Upper lobe of right lung (tissue), 1 donor: ENCODE data around the gene OMA1. TPM values are rescaled to one million over a fixed set of nuclear protein-coding genes. Genes with fewer than 3 reads are reported as not detected.

ENCODE experiments used
- ATAC-seq: fragments of 200-7000 bp; cut with Tn5 transposase; one replicate; pipeline ENCODE4 v1.9.1; 2020; ENCODE audit warnings: mild to moderate bottlenecking, moderate library complexity
- DNase-seq: peaks from one replicate; pipeline ENCODE4 v3.0.0-alpha.2; 2020
- H3K27ac ChIP-seq: fragments of 200-600 bp; one replicate; pipeline ENCODE4 v1.8.0; 2022
- H3K27me3 ChIP-seq: fragments of 200-600 bp; one replicate; pipeline ENCODE4 v1.8.0; 2022; ENCODE audit warnings: mild to moderate bottlenecking
- H3K36me3 ChIP-seq: fragments of 200-600 bp; one replicate; pipeline ENCODE4 v1.8.0; 2022
- H3K4me1 ChIP-seq: fragments of 200-600 bp; one replicate; pipeline ENCODE4 v1.8.0; 2022
- H3K4me3 ChIP-seq: fragments of 200-600 bp; one replicate; pipeline ENCODE4 v1.8.0; 2022; ENCODE audit warnings: mild to moderate bottlenecking
- H3K9me3 ChIP-seq: fragments of 200-600 bp; one replicate; pipeline ENCODE4 v1.8.0; 2022
- CTCF ChIP-seq: fragments of 200-600 bp; IDR thresholded peaks from one replicate; pipeline ENCODE4 v1.8.0; 2022; ENCODE audit warnings: antibody characterized with exemption
- intact Hi-C: fragments of 100-400 bp; cut with DNase I; formaldehyde crosslinking; loops from one replicate; pipeline ENCODE4 v1.11.0; 2022
- total RNA-seq: library from RNA; stranded (reverse); fragmentation: NEBNext Ultra II Directional; extraction: Animal tissue kit (Norgen Biotek cat#: 25700); gene quantifications from one replicate; pipeline ENCODE4 v1.2.1, GENCODE V29; 2021
- donor health status: DM: no; HTN: yes; CAD: no; lungs with severe emphysema.

OMA1 gene
- total RNA-seq, 1 donor from 2014 or later: 31.3 TPM

DNA sequence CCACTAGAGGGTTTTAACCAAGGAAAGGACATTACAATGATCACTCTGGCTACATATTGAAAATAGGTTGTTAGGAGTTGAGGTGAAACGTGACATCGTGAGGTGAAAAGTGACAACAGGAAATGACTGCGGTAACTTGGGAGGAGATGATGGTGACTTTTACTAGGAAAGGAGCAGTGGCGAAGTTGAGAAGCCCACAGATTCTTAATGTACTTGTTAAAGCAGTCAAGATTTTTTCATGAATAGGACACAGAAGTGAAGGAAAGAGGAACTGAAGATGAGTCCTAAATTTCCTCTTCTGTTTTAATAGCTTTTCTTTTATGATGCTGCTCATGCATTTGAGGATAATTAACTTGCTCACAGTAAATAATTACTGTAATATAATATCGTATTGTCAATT is 59.5 kb downstream of the OMA1 start:
- H3K4me3 ChIP-seq: no peak overlapping the region
- no peak for ATAC-seq
- H3K27ac ChIP-seq: no peak overlapping the region
- DNase-seq: no peak
- no peaks in the 10 kb centered on the region for H3K9me3 ChIP-seq
- H3K36me3 ChIP-seq: no peaks in the 10 kb centered on the region
- no peaks in the 10 kb centered on the region for H3K4me1 ChIP-seq
- no peaks in the 10 kb centered on the region for H3K27me3 ChIP-seq
- intact Hi-C loops: no loop called here
- TF ChIP-seq CTCF: no peak

- Histone ChIP-seq H3K4me1 (no peaks in the 10 kb centered on the region), H3K9me3 (no peaks in the 10 kb centered on the region), H3K27ac (no peak overlapping the region), H3K36me3 (peaks cover 8% of the 10 kb centered on the region), H3K4me3 (no peak overlapping the region), H3K27me3 (no peaks in the 10 kb centered on the region)
- no peak for ATAC-seq
- no peak for DNase-seq
- intact Hi-C loops: no loop called here
- TF ChIP-seq CTCF: no peak
These were observed 64.6 kb downstream of the OMA1 start for GRCh38 chr1:58481962-58482361.

DNA sequence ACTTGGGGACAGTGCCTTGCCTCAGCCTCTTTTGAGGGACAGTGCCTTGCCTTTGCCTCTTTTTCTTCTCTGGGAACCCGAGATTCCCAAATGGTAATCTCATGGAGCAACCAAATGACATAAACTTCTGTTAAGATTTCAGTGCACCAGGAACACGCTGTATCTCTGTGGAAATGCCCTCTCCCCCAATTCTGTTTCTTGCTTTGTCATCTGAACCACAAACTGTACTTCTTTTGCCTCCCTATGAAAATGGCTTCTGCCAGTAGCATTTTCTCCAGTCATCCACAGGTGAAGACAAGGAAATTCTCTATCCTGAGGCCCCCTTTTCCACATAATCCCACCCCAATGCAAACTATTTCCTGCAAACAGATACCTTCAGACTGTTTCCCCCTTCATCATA is 66.3 kb downstream of the OMA1 start:
- H3K4me3 ChIP-seq: no peak overlapping the region
- no peak for ATAC-seq

DNA sequence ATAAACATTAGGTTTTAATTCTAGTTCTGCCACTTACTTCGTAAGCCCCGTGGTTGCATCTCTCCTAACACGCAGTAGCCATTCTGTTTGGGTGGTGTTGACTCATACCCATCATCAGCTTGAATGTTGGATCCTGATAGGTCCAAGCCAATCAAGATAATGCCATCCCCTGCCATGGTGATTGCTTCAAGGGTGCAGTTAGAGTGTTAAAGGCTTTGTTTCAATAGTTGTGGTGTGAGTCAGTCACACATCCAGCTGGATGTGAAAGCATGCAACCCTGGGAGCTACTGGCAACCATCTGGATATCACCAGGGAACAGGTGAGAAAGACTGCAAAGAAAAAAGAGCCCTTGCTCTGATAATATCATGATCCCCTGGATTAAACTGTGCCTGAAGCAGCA is 69.1 kb downstream of the OMA1 start:
- H3K27me3 ChIP-seq: no peaks in the 10 kb centered on the region
- no peaks in the 10 kb centered on the region for H3K9me3 ChIP-seq
- DNase-seq: no peak
- ATAC-seq: no peak
- TF ChIP-seq CTCF: no peak
- no peak overlapping the region for H3K27ac ChIP-seq
- H3K4me3 ChIP-seq: no peak overlapping the region
- H3K36me3 ChIP-seq: peaks cover 8% of the 10 kb centered on the region
- no peaks in the 10 kb centered on the region for H3K4me1 ChIP-seq
- intact Hi-C loops: no loop called here

More for the DNA sequence above, 66.3 kb downstream of the OMA1 start:
- Histone ChIP-seq H3K9me3 (no peaks in the 10 kb centered on the region), H3K27me3 (no peaks in the 10 kb centered on the region), H3K27ac (no peak overlapping the region), H3K36me3 (peaks cover 8% of the 10 kb centered on the region), H3K4me1 (no peaks in the 10 kb centered on the region)
- no peak for TF ChIP-seq CTCF
- intact Hi-C loops: no loop called here
- no peak for DNase-seq

DNA sequence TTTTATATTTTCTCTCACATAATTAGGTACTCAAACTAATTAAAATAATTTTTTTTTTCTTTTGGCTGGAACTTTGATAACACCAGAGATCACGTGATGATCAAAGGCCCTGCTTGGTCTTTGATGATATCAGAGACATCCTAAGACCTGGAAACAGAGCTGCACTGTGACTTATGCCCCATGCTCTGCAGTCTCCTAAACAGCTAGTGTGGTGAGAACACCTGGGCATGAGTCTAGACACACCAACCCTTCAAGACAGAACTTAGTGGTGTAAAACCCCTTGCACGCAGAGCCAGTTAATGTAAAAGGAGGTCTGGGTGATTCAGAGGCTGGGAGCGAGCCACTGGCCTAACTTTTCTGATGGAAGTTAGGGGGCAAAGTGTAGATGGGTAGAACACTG is 70.3 kb downstream of the OMA1 start:
- H3K9me3 ChIP-seq: no peaks in the 10 kb centered on the region
- H3K36me3 ChIP-seq: peaks cover 8% of the 10 kb centered on the region
- no peak for TF ChIP-seq CTCF
- DNase-seq (no peak), ATAC-seq (no peak)
- H3K27me3 ChIP-seq: no peaks in the 10 kb centered on the region
- H3K4me1 ChIP-seq: no peaks in the 10 kb centered on the region
- no peak overlapping the region for H3K4me3 ChIP-seq
- no peak overlapping the region for H3K27ac ChIP-seq
- intact Hi-C loops: no loop called here

- Histone ChIP-seq H3K36me3 (peaks cover 3% of the 10 kb centered on the region), H3K9me3 (no peaks in the 10 kb centered on the region), H3K27me3 (no peaks in the 10 kb centered on the region), H3K4me1 (no peaks in the 10 kb centered on the region), H3K27ac (no peak overlapping the region), H3K4me3 (no peak overlapping the region)
- no peak for ATAC-seq
- intact Hi-C loops: no loop called here
- DNase-seq: no peak
- no peak for TF ChIP-seq CTCF
These were observed 77.0 kb downstream of the OMA1 start for GRCh38 chr1:58469476-58469875.
